ENCODE results near the gene EGLN3. TPM values are rescaled to one million over a fixed set of nuclear protein-coding genes. Genes with fewer than 3 reads are reported as not detected.
A peak's percentile ranks its signal among the peaks of the same experiment; 100 is the strongest.

EGLN3 gene
- total and polyA plus RNA-seq, 2 of the 13 experiments (the other 11 are each of a cell fraction or from before 2014, with no cell fraction given): 0.18 to 27.3 TPM

DNA sequence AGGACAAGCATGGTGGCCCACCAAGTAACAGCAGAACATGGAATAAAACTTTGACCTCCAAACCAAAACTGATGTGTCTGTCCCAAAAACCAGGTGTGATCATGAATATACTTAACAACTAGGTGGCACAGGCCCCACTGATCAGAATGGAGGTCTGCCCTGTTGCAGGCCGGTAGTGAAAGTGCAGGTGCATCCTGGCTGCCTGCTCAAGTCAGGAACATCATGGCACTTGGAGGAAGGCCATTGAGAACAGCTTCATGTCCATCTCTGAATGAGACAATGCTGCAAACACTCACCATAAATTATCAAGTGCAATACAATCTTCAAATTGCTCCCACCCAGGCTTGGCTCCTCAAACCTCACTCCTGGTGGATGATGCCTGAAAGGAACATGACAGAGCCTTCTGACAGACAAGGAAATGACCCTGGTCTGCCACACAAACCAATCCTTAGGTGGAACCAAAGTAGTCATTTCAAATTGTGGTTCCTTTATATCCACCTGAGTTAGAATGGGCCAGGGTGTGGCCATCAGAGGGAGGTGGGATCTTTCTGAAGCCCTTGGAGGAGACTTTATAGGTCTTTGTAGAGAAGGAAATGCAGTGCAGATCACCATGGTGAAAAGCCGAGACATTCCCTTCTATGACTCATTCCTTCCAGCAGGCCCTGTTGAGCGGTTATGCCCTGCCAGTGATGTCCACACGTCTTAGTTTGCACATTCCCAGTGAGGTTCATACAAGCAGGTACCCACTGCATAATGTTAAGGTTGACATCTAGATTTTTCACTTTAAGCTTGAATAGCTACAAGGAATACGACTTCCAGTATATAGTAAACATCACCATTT lies 36.0 kb downstream of the EGLN3 start (continued):
- TF ChIP-seq, protein P1, sequence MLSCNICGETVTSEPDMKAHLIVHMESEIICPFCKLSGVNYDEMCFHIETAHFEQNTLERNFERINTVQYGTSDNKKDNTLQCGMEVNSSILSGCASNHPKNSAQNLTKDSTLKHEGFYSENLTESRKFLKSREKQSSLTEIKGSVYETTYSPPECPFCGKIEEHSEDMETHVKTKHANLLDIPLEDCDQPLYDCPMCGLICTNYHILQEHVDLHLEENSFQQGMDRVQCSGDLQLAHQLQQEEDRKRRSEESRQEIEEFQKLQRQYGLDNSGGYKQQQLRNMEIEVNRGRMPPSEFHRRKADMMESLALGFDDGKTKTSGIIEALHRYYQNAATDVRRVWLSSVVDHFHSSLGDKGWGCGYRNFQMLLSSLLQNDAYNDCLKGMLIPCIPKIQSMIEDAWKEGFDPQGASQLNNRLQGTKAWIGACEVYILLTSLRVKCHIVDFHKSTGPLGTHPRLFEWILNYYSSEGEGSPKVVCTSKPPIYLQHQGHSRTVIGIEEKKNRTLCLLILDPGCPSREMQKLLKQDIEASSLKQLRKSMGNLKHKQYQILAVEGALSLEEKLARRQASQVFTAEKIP (CRISPR knock-in tag; IDR thresholded peaks at IDR 0.05; ENCODE audit: borderline replicate concordance): no peak
- TF ChIP-seq ZC3H13 (CRISPR knock-in tag; IDR thresholded peaks at IDR 0.05) (0 out of 2 replicates have a peak, but pooled peaks have one; percentile 33), FOXA1 (IDR thresholded peaks at IDR 0.05) (no peak), FOXA1 (CRISPR knock-in tag; IDR thresholded peaks at IDR 0.05) (no peak), TEAD3 (CRISPR knock-in tag; optimal IDR thresholded peaks at IDR 0.05; ENCODE audit: borderline replicate concordance) (peak; percentile 67), ONECUT2 (CRISPR knock-in tag; IDR thresholded peaks at IDR 0.05) (no peak), SALL2 (CRISPR knock-in tag; IDR thresholded peaks at IDR 0.05) (no peak), BRD4 (CRISPR knock-in tag; IDR thresholded peaks at IDR 0.05) (no peak), ZNF652 (CRISPR knock-in tag; IDR thresholded peaks at IDR 0.05; ENCODE audit: borderline replicate concordance, low read depth) (no peak), FOSL2 (CRISPR knock-in tag; IDR thresholded peaks at IDR 0.05) (peak; percentile 29; the same call in 1 of the 2 replicates), ZNF296 (CRISPR knock-in tag; conservative IDR thresholded peaks at IDR 0.05) (no peak), SP1 (IDR thresholded peaks at IDR 0.05) (no peak), SP1 (CRISPR knock-in tag; IDR thresholded peaks at IDR 0.05) (no peak), THAP11 (CRISPR knock-in tag; IDR thresholded peaks at IDR 0.05) (no peak), ZNF777 (CRISPR knock-in tag; IDR thresholded peaks at IDR 0.05) (no peak), SAP130 (CRISPR knock-in tag; IDR thresholded peaks at IDR 0.05; ENCODE audit: low read depth) (no peak), ZNF75D (CRISPR knock-in tag; IDR thresholded peaks at IDR 0.05; ENCODE audit: borderline replicate concordance) (no peak), JUNB (CRISPR knock-in tag; IDR thresholded peaks at IDR 0.05; ENCODE audit: borderline replicate concordance) (no peak), ZFY (CRISPR knock-in tag; IDR thresholded peaks at IDR 0.05) (no peak), ZNF589 (CRISPR knock-in tag; conservative IDR thresholded peaks at IDR 0.05) (no peak)
- TF ChIP-seq, protein P2, sequence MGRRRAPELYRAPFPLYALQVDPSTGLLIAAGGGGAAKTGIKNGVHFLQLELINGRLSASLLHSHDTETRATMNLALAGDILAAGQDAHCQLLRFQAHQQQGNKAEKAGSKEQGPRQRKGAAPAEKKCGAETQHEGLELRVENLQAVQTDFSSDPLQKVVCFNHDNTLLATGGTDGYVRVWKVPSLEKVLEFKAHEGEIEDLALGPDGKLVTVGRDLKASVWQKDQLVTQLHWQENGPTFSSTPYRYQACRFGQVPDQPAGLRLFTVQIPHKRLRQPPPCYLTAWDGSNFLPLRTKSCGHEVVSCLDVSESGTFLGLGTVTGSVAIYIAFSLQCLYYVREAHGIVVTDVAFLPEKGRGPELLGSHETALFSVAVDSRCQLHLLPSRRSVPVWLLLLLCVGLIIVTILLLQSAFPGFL (CRISPR knock-in tag; IDR thresholded peaks at IDR 0.05): no peak
- TF ChIP-seq, protein P3, sequence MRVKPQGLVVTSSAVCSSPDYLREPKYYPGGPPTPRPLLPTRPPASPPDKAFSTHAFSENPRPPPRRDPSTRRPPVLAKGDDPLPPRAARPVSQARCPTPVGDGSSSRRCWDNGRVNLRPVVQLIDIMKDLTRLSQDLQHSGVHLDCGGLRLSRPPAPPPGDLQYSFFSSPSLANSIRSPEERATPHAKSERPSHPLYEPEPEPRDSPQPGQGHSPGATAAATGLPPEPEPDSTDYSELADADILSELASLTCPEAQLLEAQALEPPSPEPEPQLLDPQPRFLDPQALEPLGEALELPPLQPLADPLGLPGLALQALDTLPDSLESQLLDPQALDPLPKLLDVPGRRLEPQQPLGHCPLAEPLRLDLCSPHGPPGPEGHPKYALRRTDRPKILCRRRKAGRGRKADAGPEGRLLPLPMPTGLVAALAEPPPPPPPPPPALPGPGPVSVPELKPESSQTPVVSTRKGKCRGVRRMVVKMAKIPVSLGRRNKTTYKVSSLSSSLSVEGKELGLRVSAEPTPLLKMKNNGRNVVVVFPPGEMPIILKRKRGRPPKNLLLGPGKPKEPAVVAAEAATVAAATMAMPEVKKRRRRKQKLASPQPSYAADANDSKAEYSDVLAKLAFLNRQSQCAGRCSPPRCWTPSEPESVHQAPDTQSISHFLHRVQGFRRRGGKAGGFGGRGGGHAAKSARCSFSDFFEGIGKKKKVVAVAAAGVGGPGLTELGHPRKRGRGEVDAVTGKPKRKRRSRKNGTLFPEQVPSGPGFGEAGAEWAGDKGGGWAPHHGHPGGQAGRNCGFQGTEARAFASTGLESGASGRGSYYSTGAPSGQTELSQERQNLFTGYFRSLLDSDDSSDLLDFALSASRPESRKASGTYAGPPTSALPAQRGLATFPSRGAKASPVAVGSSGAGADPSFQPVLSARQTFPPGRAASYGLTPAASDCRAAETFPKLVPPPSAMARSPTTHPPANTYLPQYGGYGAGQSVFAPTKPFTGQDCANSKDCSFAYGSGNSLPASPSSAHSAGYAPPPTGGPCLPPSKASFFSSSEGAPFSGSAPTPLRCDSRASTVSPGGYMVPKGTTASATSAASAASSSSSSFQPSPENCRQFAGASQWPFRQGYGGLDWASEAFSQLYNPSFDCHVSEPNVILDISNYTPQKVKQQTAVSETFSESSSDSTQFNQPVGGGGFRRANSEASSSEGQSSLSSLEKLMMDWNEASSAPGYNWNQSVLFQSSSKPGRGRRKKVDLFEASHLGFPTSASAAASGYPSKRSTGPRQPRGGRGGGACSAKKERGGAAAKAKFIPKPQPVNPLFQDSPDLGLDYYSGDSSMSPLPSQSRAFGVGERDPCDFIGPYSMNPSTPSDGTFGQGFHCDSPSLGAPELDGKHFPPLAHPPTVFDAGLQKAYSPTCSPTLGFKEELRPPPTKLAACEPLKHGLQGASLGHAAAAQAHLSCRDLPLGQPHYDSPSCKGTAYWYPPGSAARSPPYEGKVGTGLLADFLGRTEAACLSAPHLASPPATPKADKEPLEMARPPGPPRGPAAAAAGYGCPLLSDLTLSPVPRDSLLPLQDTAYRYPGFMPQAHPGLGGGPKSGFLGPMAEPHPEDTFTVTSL (CRISPR knock-in tag; IDR thresholded peaks at IDR 0.05; ENCODE audit: borderline replicate concordance): no peak
